Memory B cell (primary cell): ENCODE measurements around the gene RPRD1B.
A peak's percentile ranks its signal among the peaks of the same experiment; 100 is the strongest.

Experiments
- ATAC-seq: fragments of 150-1000 bp; cut with Tn5 transposase; 2 replicates; pipeline ENCODE4 v1.10.0; 2021; ENCODE audit warnings: low read depth, mild to moderate bottlenecking, moderate library complexity
- DNase-seq, 2 donors: peaks; one replicate each; pipeline ENCODE4 v3.0.0; 2022; ENCODE audit warnings: low spot score in 2 of 2
- H3K27ac Mint-ChIP-seq: one replicate; pipeline ENCODE4 v1.8.0; 2022; ENCODE audit warnings: mild to moderate bottlenecking, moderate library complexity, mixed read lengths
- H3K27me3 Mint-ChIP-seq: one replicate; pipeline ENCODE4 v1.8.0; 2022; ENCODE audit warnings: mixed read lengths
- H3K36me3 Mint-ChIP-seq: one replicate; pipeline ENCODE4 v1.8.0; 2022; ENCODE audit warnings: mild to moderate bottlenecking, mixed read lengths
- H3K4me1 Mint-ChIP-seq: one replicate; pipeline ENCODE4 v1.8.0; 2022; ENCODE audit warnings: mixed read lengths
- H3K4me3 Mint-ChIP-seq: one replicate; pipeline ENCODE4 v1.8.0; 2022; ENCODE audit warnings: mild to moderate bottlenecking, moderate library complexity, mixed read lengths
- H3K9me3 Mint-ChIP-seq: one replicate; pipeline ENCODE4 v1.8.0; 2022; ENCODE audit warnings: mixed read lengths

Gene RPRD1B

DNA sequence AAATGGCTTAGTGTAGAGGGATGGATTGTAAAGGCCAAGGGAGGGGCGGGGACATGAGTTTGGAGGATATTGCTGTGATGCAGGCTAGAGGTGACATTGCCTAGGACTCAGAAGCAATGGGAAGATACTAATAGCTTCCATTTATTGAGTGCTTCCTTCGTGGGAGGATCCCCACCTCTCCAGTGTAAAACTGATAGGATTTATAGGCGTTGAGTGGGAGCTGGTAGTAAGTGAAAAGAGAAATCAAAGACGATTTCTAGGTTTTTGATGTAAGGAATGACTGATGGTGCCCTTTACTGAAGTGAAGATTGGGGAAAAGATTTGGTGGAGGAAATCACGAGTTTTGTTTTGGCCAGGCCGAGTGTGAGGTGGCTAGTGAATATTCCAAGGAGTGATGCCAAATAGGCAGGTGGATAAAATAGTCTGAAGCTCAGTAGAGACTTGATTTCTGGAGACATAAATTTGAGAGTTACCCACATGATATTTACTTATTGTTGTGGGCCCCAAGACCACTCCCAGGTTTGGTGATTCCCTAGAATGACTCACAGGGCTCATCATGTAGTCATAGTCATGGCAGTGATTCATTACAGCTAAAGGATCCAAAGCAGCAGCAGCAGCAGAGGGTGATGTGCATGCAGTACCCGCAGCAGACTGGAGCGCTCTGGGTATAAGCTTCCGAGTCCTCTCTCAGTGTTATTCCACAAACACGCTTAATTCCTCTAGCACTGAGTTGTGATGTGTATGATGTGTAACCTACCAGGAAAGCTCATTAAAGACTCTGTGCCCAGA is 10.2 kb downstream of the RPRD1B start:
- Mint-ChIP-seq H3K36me3 (peaks cover 23% of the 10 kb centered on the region), H3K4me1 (peaks cover 12% of the 10 kb centered on the region), H3K27me3 (no peaks in the 10 kb centered on the region), H3K4me3 (no peak overlapping the region), H3K27ac (no peak overlapping the region), H3K9me3 (no peaks in the 10 kb centered on the region)
- DNase-seq (no peak), ATAC-seq (no peak)

DNA sequence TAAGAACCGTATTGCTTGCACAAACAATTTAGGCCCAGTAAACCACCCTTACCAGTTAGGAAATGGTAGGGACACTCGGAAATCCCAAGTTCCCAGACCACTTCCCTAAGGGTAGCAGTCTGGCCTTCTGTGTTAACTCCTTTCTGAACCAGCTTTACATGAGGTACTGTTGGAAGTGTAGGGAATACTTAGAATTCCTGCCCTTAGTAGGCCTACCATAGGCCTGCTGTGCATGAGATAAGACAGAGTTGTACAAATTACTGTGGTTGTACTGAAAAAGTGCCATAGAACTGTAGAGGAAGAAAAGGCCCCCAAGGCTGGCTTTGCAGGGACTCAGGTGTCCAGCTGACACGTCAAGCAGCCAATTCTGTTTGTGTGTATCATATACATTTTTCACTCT is 11.1 kb downstream of the RPRD1B start:
- H3K4me1 Mint-ChIP-seq = peaks cover 12% of the 10 kb centered on the region
- peaks cover 27% of the 10 kb centered on the region for H3K36me3 Mint-ChIP-seq
- ATAC-seq (no peak), DNase-seq (no peak)
- no peaks in the 10 kb centered on the region for H3K27me3 Mint-ChIP-seq
- no peaks in the 10 kb centered on the region for H3K9me3 Mint-ChIP-seq
- no peak overlapping the region for H3K27ac Mint-ChIP-seq
- no peak overlapping the region for H3K4me3 Mint-ChIP-seq

DNA sequence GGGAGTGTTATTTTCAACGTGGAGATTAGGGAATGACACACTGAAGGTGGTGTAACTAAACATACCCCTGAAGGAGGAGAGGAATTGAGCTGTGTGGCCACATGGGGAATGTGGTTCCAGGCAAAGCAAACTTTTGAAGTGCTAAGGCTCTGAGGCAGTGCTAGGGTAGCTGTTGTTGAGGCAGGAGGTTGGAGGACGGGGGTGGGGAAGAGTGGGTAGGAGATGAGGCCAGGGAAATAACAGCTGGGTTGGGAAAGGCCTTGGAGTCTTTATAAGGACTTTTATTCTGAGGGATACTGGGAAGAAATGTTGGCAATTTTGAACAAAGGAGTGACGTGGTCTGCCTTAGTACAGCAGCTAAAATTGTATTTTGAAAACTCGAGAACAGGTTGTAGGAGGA is 13.0 kb downstream of the RPRD1B start:
- no peak for DNase-seq
- ATAC-seq = no peak
- Mint-ChIP-seq H3K27ac (peak overlapping the region; percentile 26), H3K4me1 (peaks cover 17% of the 10 kb centered on the region), H3K4me3 (no peak overlapping the region), H3K36me3 (peaks cover 32% of the 10 kb centered on the region), H3K9me3 (no peaks in the 10 kb centered on the region), H3K27me3 (no peaks in the 10 kb centered on the region)

DNA sequence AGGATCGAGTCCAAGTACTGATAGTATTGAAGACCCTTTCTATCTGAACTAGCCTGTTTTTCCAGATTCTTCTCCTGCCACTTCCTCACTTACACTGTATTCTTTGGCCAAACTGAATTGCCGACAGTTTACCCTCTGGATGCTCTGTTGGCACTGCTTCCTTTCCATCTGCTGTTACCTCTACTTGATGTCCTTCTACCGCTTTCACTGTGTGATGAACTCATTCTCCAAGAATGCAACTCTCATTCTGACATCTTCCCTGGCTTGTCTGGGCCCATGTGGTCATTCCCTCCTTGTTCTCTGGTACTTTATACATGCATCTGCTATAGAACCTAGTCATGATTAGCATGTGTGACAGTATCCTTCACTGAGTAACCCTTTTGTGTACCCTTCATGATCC is 16.3 kb downstream of the RPRD1B start:
- Mint-ChIP-seq H3K9me3 (no peaks in the 10 kb centered on the region), H3K4me3 (no peak overlapping the region), H3K36me3 (peaks cover 20% of the 10 kb centered on the region), H3K27me3 (no peaks in the 10 kb centered on the region), H3K27ac (no peak overlapping the region), H3K4me1 (peaks cover 13% of the 10 kb centered on the region)
- ATAC-seq (no peak), DNase-seq (no peak)

DNA sequence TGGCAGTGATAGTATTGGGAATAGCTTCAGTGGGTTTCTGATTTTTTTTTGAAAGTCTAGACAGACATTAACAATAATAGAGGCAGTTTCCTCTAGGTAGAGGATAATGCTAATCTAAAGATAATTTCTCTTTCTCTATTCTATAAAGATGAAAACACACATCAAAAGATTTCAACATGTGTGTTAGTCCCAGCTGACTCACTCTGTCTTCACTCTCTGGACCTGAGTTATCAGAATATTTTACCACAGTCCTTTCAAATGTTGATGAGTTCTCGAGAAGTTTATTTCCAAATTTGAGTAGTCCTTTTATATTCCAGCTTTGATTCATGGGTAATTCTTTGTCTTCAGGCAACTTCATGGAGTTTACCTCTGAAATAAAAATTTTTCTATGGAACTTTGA is 17.1 kb downstream of the RPRD1B start:
- no peaks in the 10 kb centered on the region for H3K27me3 Mint-ChIP-seq
- no peak overlapping the region for H3K4me3 Mint-ChIP-seq
- H3K4me1 Mint-ChIP-seq = peaks cover 17% of the 10 kb centered on the region
- no peak for ATAC-seq
- H3K9me3 Mint-ChIP-seq = no peaks in the 10 kb centered on the region
- H3K27ac Mint-ChIP-seq = peak overlapping the region; percentile 52
- H3K36me3 Mint-ChIP-seq = peaks cover 24% of the 10 kb centered on the region
- DNase-seq = no peak

DNA sequence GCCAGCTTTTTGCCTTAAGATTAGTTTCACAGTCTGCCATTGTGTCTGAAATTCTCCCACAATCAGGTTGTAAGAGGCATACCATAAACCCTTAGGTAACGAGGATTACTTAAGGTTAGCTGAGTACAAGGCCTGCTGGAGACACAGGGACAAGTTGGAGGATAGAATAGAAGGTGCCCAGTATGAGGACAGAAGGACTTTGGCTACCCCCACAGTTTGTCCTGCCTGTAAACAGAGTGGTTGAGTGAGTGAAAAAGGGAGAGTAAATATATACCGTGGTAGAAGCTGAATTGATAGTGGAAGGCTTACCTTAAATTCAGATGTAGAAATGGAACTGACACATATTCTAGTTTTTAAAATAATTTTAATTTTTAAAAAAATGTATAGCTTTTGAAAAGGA is 19.3 kb downstream of the RPRD1B start:
- DNase-seq = no peak
- Mint-ChIP-seq H3K27me3 (no peaks in the 10 kb centered on the region), H3K9me3 (no peaks in the 10 kb centered on the region), H3K36me3 (peaks cover 17% of the 10 kb centered on the region), H3K27ac (peak overlapping the region; percentile 17), H3K4me3 (no peak overlapping the region), H3K4me1 (peaks cover 15% of the 10 kb centered on the region)
- ATAC-seq = no peak

DNA sequence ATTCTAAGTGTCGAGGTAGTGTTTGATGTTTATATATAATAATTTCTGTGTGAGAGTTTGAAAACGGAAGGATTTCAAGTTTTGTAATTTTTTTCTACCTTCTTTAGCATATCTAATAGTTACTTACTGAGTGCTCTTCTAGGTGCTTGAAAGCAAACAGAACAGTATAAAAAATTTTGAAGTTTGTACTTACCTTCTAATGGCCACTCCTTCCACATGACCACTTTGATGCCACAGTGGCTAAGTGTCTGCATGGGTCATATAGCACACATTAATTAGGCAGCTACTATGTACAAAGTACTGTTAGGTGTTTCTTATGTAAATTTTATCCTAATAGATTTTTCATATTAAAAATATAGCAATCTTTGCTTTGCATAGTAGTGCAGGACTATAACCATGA is 21.1 kb downstream of the RPRD1B start:
- H3K9me3 Mint-ChIP-seq = no peaks in the 10 kb centered on the region

DNA sequence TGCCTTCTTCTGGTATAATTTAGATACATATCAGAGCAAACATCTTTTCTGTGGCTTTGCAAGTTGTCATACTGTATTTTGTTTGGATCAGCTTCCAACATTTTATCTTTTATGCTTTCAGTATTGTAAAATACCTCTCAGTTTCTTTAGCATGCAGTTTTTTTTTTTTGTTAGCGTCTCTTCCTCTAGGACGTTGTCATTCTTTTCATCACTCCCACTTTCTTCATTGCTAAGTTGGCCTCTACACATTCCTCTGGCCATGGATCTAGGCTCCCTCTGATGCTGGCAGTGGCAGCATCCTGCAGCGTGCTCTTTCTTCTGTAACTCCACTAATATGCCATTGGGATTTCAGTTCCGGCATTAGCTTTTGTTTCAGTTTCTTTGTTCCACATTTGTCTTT is 21.7 kb downstream of the RPRD1B start:
- DNase-seq (no peak), ATAC-seq (no peak)
- H3K9me3 Mint-ChIP-seq = no peaks in the 10 kb centered on the region
- peaks cover 20% of the 10 kb centered on the region for H3K36me3 Mint-ChIP-seq
- no peaks in the 10 kb centered on the region for H3K27me3 Mint-ChIP-seq
- peaks cover 13% of the 10 kb centered on the region for H3K4me1 Mint-ChIP-seq
- no peak overlapping the region for H3K4me3 Mint-ChIP-seq
- H3K27ac Mint-ChIP-seq = peak overlapping the region; percentile 83

More for the DNA sequence above, 21.1 kb downstream of the RPRD1B start:
- no peak overlapping the region for H3K27ac Mint-ChIP-seq
- H3K36me3 Mint-ChIP-seq = peaks cover 17% of the 10 kb centered on the region
- ATAC-seq (no peak), DNase-seq (no peak)
- no peaks in the 10 kb centered on the region for H3K27me3 Mint-ChIP-seq
- H3K4me1 Mint-ChIP-seq = peaks cover 15% of the 10 kb centered on the region
- H3K4me3 Mint-ChIP-seq = no peak overlapping the region

DNA sequence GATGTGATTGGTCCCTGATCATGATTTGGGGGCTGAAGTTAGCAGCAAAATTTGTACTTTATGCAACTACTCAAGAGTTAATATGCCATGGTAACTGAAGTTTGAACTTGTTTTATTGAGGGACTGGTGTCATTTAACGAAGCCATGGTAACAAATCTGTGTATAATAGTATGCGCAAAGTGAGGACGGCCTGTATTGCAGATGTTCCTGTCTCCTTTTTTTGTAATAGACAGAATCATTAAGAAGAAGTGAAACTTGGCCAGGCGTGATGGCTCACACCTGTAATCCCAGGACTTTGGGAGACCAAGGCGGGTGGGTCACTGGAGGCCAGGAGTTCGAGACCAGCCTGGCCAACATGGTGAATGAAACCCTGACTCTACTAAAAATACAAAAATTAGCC is 22.3 kb downstream of the RPRD1B start:
- peaks cover 23% of the 10 kb centered on the region for H3K36me3 Mint-ChIP-seq
- DNase-seq = no peak
- peak overlapping the region; percentile 83 for H3K27ac Mint-ChIP-seq
- H3K4me1 Mint-ChIP-seq = peaks cover 12% of the 10 kb centered on the region
- ATAC-seq = no peak
- no peaks in the 10 kb centered on the region for H3K27me3 Mint-ChIP-seq
- no peak overlapping the region for H3K4me3 Mint-ChIP-seq
- no peaks in the 10 kb centered on the region for H3K9me3 Mint-ChIP-seq

DNA sequence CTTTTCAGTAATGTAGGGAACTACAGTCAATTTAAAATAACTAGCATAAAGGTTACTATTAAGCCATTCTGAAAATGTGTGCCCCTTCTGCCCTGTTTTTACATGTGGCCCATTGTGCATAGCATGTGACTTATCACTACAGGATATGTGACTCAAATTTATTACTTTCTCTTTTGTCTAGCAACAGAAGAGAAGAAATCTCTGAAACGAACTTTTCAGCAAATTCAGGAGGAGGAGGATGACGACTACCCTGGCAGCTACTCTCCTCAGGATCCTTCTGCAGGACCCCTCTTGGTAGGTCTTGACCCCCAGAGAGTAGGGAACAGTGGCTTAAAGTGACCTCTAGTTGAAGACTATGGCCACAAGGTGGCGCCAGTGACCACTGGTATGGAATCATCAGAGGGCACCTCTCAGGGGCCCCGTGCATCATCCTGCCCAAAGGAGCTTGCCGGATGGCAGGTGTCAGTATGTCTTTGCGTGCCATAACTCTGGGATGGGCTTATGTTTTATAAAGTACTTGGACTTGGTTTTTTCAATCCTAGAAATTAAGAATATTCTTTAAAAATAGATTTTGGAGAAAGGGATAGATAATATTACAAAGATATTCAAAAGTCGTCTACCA is 23.9 kb downstream of the RPRD1B start:
- Mint-ChIP-seq H3K27me3 (no peaks in the 10 kb centered on the region), H3K9me3 (no peaks in the 10 kb centered on the region), H3K4me3 (no peak overlapping the region), H3K27ac (peak overlapping the region; percentile 82), H3K36me3 (peaks cover 22% of the 10 kb centered on the region), H3K4me1 (peaks cover 12% of the 10 kb centered on the region)
- ATAC-seq (peak; percentile 96), DNase-seq (peak; percentile 80 to 89)

DNA sequence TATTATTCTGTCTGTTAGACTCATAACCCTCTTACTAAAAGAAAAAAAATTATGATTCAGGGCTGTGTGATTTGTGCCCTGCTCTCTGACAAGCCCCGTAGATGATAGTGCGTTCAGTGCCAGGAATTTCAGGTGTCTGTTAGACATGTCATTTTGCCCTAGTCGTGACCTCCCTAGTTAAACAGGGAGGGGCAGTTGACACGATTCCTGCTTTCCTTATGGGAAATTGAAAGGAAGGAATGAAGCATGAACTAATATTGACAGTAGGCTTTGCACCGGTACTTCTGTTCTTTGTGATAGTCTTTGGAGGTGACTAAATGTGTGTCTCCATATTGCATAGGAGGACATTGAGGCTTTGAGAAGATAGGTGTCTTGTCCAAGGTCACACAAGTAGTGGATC is 26.3 kb downstream of the RPRD1B start:
- peaks cover 22% of the 10 kb centered on the region for H3K36me3 Mint-ChIP-seq
- H3K9me3 Mint-ChIP-seq = no peaks in the 10 kb centered on the region
- no peak overlapping the region for H3K27ac Mint-ChIP-seq
- peaks cover 16% of the 10 kb centered on the region for H3K4me1 Mint-ChIP-seq
- DNase-seq = no peak
- no peaks in the 10 kb centered on the region for H3K27me3 Mint-ChIP-seq
- no peak overlapping the region for H3K4me3 Mint-ChIP-seq
- ATAC-seq = no peak

DNA sequence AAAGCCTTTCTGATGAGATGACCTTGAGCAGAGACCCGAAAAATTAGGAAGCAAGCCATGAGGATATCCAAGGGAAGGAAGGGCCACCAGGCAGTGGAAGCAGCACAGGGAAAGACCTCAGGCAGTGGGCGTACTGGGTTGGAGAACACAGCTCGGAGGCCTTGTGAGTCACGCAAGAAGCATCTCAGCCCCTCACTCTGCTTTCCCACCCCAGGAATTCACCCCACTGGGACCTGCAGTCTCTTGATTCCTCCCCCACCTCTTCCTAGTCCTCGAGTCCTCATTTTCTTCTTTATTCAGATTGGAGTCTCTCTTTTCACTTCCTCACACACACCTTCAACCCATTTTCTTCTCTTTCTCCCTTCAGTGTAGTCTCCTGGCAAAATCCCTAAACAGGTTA is 27.0 kb downstream of the RPRD1B start:
- no peak overlapping the region for H3K4me3 Mint-ChIP-seq
- DNase-seq (no peak), ATAC-seq (no peak)
- H3K36me3 Mint-ChIP-seq = peaks cover 19% of the 10 kb centered on the region
- peaks cover 13% of the 10 kb centered on the region for H3K4me1 Mint-ChIP-seq
- no peaks in the 10 kb centered on the region for H3K9me3 Mint-ChIP-seq
- H3K27ac Mint-ChIP-seq = no peak overlapping the region
- no peaks in the 10 kb centered on the region for H3K27me3 Mint-ChIP-seq

DNA sequence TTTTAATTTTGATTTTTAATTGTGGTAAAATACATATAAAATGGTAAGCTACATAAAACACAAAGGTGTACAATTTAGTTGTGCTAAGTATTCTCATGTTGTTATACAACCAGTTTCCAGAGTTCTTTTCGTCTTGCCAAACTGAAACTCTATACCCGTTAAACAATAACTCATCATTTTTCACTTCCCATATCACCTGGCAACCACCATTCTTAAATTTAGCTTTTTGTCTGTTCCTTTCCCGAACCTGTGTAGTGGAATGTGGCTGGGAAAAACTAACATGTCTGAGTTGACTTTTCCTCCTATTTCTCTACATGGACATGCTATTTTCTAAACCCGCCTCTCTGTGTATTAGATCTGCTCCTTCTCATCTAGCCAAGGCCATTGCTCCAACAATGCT is 27.6 kb downstream of the RPRD1B start:
- H3K27me3 Mint-ChIP-seq = no peaks in the 10 kb centered on the region
- H3K27ac Mint-ChIP-seq = no peak overlapping the region
- no peak for DNase-seq
- H3K36me3 Mint-ChIP-seq = peaks cover 21% of the 10 kb centered on the region
- H3K9me3 Mint-ChIP-seq = no peaks in the 10 kb centered on the region
- ATAC-seq = no peak
- H3K4me1 Mint-ChIP-seq = peaks cover 12% of the 10 kb centered on the region
- no peak overlapping the region for H3K4me3 Mint-ChIP-seq

DNA sequence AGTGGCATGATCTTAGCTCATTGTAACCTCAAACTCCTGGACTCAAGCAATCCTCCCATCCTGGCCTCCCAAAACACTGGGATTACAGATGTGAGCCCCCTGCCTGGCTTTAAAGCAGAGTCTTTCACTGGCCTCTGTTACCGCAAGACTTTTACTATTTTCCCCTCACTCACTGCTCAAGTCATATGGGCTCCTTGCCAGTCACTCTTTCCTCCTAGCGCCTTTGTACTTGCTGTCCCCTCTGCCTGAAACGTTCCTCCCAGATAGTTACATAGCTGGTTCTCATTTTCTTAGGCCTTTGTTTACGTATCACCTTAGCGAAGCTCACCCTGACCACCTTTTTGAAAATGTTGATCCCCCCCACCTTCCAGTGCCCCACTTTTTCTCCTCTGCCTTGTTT is 29.3 kb downstream of the RPRD1B start:
- Mint-ChIP-seq H3K27ac (no peak overlapping the region), H3K9me3 (no peaks in the 10 kb centered on the region), H3K36me3 (peaks cover 31% of the 10 kb centered on the region), H3K27me3 (no peaks in the 10 kb centered on the region), H3K4me1 (peaks cover 8% of the 10 kb centered on the region), H3K4me3 (no peak overlapping the region)
- no peak for DNase-seq
- no peak for ATAC-seq
